HEK293 (cell line): ENCODE results near the gene S100A13.

ENCODE experiments used
- CTCF ChIA-PET: fragments of 350-600 bp; formaldehyde crosslinking; extraction: SDS; loops from one replicate; lab custom pipeline; 2021; ENCODE audit warnings: antibody characterized with exemption; lab: Yijun Ruan, JAX
- POLR2A ChIA-PET: fragments of 300-600 bp; formaldehyde crosslinking; extraction: SDS; loops from one replicate; lab custom pipeline; 2020; ENCODE audit warnings: antibody characterized with exemption, inconsistent platforms; lab: Yijun Ruan, JAX
- H3K27ac ChIP-seq: fragments of 200-500 bp; sonication (Bioruptor generic); 2 replicates; pipeline ENCODE4 v1.5.1; 2014; ENCODE audit warnings: low read depth, low read length, control low read depth, inconsistent platforms; ENCODE audit errors: extremely low read depth
- H3K36me3 ChIP-seq, 2 experiments: fragments of 200-500 bp in 1 of 2; sonication (Bioruptor generic) in 1 of 2; 1 replicate in 1 of 2; 2 replicates in 1 of 2; pipeline ENCODE4 v1.5.1; 2014 to 2017; ENCODE audit warnings: inconsistent platforms in 2 of 2, low read length in 2 of 2; ENCODE audit not compliant: control insufficient read depth in 2 of 2, insufficient read depth in 1 of 2
- H3K4me1 ChIP-seq: fragments of 200-500 bp; sonication (Bioruptor generic); 2 replicates; pipeline ENCODE4 v1.5.1; 2014; ENCODE audit warnings: mild to moderate bottlenecking, low read length, inconsistent platforms; ENCODE audit not compliant: control insufficient read depth, insufficient read depth
- H3K4me3 ChIP-seq: 2 replicates; pipeline ENCODE4 v1.5.1; 2011; ENCODE audit warnings: low read depth, mild to moderate bottlenecking, control low read depth, low read length, moderate library complexity
- H3K9me3 ChIP-seq: fragments of 200-500 bp; sonication (Bioruptor generic); 2 replicates; pipeline ENCODE4 v1.5.1; 2014; ENCODE audit warnings: low read depth, low read length, inconsistent platforms; ENCODE audit not compliant: control insufficient read depth, insufficient read depth
- EGR2 ChIP-seq: fragments of 450-650 bp; formaldehyde crosslinking; IDR thresholded peaks from 2 replicates; pipeline ENCODE4 v1.5.1; 2016; ENCODE audit warnings: low read depth, missing biosample characterization, missing genetic modification characterization
- KLF1 ChIP-seq: fragments of 450-650 bp; formaldehyde crosslinking; IDR thresholded peaks from 2 replicates; pipeline ENCODE4 v1.5.1; 2016; ENCODE audit warnings: missing biosample characterization, missing genetic modification characterization
- SCRT2 ChIP-seq: fragments of 450-650 bp; formaldehyde crosslinking; IDR thresholded peaks from 2 replicates; pipeline ENCODE4 v1.5.1; 2016; ENCODE audit warnings: missing biosample characterization, missing genetic modification characterization
- ZBTB1 ChIP-seq: fragments of 450-650 bp; formaldehyde crosslinking; IDR thresholded peaks from 2 replicates; pipeline ENCODE4 v1.5.1; 2016; ENCODE audit warnings: missing biosample characterization, missing genetic modification characterization
- ZFHX2 ChIP-seq: fragments of 450-650 bp; formaldehyde crosslinking; conservative IDR thresholded peaks from 2 replicates; pipeline ENCODE4 v1.5.1; 2016; ENCODE audit warnings: missing biosample characterization, missing genetic modification characterization
- ZFP37 ChIP-seq: fragments of 450-650 bp; formaldehyde crosslinking; IDR thresholded peaks from 2 replicates; pipeline ENCODE4 v1.5.1; 2016; ENCODE audit warnings: missing biosample characterization, missing genetic modification characterization
- ZIC2 ChIP-seq: fragments of 450-650 bp; formaldehyde crosslinking; IDR thresholded peaks from 2 replicates; pipeline ENCODE4 v1.5.1; 2016; ENCODE audit warnings: missing biosample characterization, missing genetic modification characterization
- ZNF175 ChIP-seq: fragments of 450-650 bp; formaldehyde crosslinking; IDR thresholded peaks from 2 replicates; pipeline ENCODE4 v1.5.1; 2016; ENCODE audit warnings: missing biosample characterization, missing genetic modification characterization
- ZNF792 ChIP-seq: fragments of 450-650 bp; formaldehyde crosslinking; IDR thresholded peaks from 2 replicates; pipeline ENCODE4 v1.5.1; 2016; ENCODE audit warnings: missing biosample characterization, missing genetic modification characterization
- ZSCAN16 ChIP-seq: fragments of 450-650 bp; formaldehyde crosslinking; IDR thresholded peaks from 2 replicates; pipeline ENCODE4 v1.5.1; 2016; ENCODE audit warnings: missing biosample characterization, missing genetic modification characterization
- ZSCAN30 ChIP-seq: fragments of 450-650 bp; IDR thresholded peaks from 2 replicates; pipeline ENCODE4 v1.5.1; 2018; ENCODE audit warnings: missing biosample characterization, mild to moderate bottlenecking, missing genetic modification characterization, moderate library complexity
- TF ChIP-seq, protein P1 (sequence below): fragments of 450-650 bp; formaldehyde crosslinking; IDR thresholded peaks from 2 replicates; pipeline ENCODE4 v1.5.1; 2016; ENCODE audit warnings: missing biosample characterization, missing genetic modification characterization, borderline replicate concordance
- TF ChIP-seq, protein P2 (sequence below): fragments of 450-650 bp; formaldehyde crosslinking; IDR thresholded peaks from 2 replicates; pipeline ENCODE4 v1.5.1; 2016; ENCODE audit warnings: missing biosample characterization, missing genetic modification characterization
- TF ChIP-seq, protein P3 (sequence below): fragments of 450-650 bp; IDR thresholded peaks from 2 replicates; pipeline ENCODE4 v1.5.1; 2018; ENCODE audit warnings: missing biosample characterization, missing genetic modification characterization
- TF ChIP-seq, protein P4 (sequence below): sonication (generic); formaldehyde crosslinking; IDR thresholded peaks from 2 replicates; pipeline ENCODE4 v1.8.1; 2022; ENCODE audit warnings: mild to moderate bottlenecking, moderate library complexity, missing genetic modification reagents
- TF ChIP-seq, protein P5 (sequence below): IDR thresholded peaks from 2 replicates; pipeline ENCODE4 v1.6.1; 2011; ENCODE audit warnings: mild to moderate bottlenecking, low read depth, low read length, borderline replicate concordance
- TF ChIP-seq, protein P6 (sequence below): fragments of 450-650 bp; formaldehyde crosslinking; IDR thresholded peaks from 2 replicates; pipeline ENCODE4 v1.5.1; 2017; ENCODE audit warnings: missing biosample characterization, missing genetic modification characterization
- TF ChIP-seq, protein P7 (sequence below): fragments of 450-650 bp; formaldehyde crosslinking; IDR thresholded peaks from 2 replicates; pipeline ENCODE4 v1.5.1; 2016; ENCODE audit warnings: missing biosample characterization, missing genetic modification characterization

Gene S100A13

DNA sequence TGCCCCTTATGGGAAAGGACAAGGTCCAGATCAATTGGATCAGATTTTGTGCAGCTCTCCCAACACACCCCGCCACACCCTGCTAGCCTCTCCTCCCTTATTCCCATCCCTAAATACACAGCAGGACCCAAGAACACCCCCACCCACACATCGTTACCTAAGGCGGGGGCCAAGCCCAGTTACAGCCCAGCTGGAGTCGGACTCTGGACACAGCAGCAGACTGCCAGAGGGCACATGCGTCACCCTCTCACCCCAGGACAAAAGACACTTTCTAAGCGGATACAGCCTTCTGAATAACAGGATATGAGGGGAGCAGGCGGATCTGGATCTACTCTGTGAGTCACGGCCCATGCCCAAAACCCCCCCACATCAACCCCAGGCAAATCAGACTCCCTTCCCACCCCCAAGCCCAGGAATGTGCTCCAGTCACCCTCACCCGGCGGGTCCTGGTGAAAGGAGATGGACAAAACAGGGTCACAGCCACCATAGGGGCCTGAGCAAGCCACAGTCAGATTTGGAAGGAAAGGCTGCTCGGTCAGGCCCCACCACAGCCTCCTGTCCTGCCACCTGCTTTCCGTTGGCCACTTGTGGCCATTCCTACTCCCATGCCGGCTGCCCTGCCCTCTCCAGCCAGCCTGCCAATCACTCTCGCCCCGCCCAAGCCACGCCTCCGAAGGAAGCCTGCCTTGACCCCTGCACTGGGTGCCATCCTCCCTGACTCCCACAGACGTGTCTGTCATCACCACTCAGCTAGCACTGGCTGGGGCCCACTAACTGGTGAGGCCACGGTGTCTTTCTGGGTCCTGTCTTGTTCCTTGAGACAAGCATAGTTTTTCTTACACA is 18.3 kb downstream of the S100A13 start:
- Histone ChIP-seq H3K36me3 (no peaks in the 10 kb centered on the region), H3K9me3 (no peaks in the 10 kb centered on the region), H3K4me1 (no peaks in the 10 kb centered on the region), H3K4me3 (peak overlapping the region; percentile 16), H3K27ac (no peak overlapping the region)
- CTCF ChIA-PET: interaction anchor here (0.5 to 2.8 kb wide), 4 partner anchors 13 to 629 kb away, joined by 3 to 16 read pairs (median 5); partner anchors contain the start of genes S100A1 and S100A13
- TF ChIP-seq, protein P1, sequence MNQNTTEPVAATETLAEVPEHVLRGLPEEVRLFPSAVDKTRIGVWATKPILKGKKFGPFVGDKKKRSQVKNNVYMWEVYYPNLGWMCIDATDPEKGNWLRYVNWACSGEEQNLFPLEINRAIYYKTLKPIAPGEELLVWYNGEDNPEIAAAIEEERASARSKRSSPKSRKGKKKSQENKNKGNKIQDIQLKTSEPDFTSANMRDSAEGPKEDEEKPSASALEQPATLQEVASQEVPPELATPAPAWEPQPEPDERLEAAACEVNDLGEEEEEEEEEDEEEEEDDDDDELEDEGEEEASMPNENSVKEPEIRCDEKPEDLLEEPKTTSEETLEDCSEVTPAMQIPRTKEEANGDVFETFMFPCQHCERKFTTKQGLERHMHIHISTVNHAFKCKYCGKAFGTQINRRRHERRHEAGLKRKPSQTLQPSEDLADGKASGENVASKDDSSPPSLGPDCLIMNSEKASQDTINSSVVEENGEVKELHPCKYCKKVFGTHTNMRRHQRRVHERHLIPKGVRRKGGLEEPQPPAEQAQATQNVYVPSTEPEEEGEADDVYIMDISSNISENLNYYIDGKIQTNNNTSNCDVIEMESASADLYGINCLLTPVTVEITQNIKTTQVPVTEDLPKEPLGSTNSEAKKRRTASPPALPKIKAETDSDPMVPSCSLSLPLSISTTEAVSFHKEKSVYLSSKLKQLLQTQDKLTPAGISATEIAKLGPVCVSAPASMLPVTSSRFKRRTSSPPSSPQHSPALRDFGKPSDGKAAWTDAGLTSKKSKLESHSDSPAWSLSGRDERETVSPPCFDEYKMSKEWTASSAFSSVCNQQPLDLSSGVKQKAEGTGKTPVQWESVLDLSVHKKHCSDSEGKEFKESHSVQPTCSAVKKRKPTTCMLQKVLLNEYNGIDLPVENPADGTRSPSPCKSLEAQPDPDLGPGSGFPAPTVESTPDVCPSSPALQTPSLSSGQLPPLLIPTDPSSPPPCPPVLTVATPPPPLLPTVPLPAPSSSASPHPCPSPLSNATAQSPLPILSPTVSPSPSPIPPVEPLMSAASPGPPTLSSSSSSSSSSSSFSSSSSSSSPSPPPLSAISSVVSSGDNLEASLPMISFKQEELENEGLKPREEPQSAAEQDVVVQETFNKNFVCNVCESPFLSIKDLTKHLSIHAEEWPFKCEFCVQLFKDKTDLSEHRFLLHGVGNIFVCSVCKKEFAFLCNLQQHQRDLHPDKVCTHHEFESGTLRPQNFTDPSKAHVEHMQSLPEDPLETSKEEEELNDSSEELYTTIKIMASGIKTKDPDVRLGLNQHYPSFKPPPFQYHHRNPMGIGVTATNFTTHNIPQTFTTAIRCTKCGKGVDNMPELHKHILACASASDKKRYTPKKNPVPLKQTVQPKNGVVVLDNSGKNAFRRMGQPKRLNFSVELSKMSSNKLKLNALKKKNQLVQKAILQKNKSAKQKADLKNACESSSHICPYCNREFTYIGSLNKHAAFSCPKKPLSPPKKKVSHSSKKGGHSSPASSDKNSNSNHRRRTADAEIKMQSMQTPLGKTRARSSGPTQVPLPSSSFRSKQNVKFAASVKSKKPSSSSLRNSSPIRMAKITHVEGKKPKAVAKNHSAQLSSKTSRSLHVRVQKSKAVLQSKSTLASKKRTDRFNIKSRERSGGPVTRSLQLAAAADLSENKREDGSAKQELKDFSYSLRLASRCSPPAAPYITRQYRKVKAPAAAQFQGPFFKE: no peak
- TF ChIP-seq ZIC2 (tag by site-specific recombination) (peak; percentile 80), ZSCAN16 (tag by site-specific recombination) (no peak), ZBTB1 (tag by site-specific recombination) (no peak), ZSCAN30 (no peak), ZFP37 (tag by site-specific recombination) (no peak), SCRT2 (no peak), ZNF175 (no peak), ZFHX2 (peak; percentile 54), EGR2 (peak; percentile 70; the same call in 1 of the 2 replicates), ZNF792 (tag by site-specific recombination) (no peak), KLF1 (tag by site-specific recombination) (peak; percentile 94)
- TF ChIP-seq, protein P2, sequence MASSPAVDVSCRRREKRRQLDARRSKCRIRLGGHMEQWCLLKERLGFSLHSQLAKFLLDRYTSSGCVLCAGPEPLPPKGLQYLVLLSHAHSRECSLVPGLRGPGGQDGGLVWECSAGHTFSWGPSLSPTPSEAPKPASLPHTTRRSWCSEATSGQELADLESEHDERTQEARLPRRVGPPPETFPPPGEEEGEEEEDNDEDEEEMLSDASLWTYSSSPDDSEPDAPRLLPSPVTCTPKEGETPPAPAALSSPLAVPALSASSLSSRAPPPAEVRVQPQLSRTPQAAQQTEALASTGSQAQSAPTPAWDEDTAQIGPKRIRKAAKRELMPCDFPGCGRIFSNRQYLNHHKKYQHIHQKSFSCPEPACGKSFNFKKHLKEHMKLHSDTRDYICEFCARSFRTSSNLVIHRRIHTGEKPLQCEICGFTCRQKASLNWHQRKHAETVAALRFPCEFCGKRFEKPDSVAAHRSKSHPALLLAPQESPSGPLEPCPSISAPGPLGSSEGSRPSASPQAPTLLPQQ (tag by site-specific recombination): peak; percentile 49; the same call in 1 of the 2 replicates
- TF ChIP-seq, protein P3, sequence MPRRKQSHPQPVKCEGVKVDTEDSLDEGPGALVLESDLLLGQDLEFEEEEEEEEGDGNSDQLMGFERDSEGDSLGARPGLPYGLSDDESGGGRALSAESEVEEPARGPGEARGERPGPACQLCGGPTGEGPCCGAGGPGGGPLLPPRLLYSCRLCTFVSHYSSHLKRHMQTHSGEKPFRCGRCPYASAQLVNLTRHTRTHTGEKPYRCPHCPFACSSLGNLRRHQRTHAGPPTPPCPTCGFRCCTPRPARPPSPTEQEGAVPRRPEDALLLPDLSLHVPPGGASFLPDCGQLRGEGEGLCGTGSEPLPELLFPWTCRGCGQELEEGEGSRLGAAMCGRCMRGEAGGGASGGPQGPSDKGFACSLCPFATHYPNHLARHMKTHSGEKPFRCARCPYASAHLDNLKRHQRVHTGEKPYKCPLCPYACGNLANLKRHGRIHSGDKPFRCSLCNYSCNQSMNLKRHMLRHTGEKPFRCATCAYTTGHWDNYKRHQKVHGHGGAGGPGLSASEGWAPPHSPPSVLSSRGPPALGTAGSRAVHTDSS (tag by site-specific recombination): no peak
- TF ChIP-seq, protein P4, sequence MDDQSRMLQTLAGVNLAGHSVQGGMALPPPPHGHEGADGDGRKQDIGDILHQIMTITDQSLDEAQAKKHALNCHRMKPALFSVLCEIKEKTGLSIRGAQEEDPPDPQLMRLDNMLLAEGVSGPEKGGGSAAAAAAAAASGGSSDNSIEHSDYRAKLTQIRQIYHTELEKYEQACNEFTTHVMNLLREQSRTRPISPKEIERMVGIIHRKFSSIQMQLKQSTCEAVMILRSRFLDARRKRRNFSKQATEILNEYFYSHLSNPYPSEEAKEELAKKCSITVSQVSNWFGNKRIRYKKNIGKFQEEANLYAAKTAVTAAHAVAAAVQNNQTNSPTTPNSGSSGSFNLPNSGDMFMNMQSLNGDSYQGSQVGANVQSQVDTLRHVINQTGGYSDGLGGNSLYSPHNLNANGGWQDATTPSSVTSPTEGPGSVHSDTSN (CRISPR knock-in tag): no peak
- TF ChIP-seq, protein P5, sequence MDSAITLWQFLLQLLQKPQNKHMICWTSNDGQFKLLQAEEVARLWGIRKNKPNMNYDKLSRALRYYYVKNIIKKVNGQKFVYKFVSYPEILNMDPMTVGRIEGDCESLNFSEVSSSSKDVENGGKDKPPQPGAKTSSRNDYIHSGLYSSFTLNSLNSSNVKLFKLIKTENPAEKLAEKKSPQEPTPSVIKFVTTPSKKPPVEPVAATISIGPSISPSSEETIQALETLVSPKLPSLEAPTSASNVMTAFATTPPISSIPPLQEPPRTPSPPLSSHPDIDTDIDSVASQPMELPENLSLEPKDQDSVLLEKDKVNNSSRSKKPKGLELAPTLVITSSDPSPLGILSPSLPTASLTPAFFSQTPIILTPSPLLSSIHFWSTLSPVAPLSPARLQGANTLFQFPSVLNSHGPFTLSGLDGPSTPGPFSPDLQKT: no peak
- TF ChIP-seq, protein P6, sequence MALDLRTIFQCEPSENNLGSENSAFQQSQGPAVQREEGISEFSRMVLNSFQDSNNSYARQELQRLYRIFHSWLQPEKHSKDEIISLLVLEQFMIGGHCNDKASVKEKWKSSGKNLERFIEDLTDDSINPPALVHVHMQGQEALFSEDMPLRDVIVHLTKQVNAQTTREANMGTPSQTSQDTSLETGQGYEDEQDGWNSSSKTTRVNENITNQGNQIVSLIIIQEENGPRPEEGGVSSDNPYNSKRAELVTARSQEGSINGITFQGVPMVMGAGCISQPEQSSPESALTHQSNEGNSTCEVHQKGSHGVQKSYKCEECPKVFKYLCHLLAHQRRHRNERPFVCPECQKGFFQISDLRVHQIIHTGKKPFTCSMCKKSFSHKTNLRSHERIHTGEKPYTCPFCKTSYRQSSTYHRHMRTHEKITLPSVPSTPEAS (tag by site-specific recombination): no peak
- TF ChIP-seq, protein P7, sequence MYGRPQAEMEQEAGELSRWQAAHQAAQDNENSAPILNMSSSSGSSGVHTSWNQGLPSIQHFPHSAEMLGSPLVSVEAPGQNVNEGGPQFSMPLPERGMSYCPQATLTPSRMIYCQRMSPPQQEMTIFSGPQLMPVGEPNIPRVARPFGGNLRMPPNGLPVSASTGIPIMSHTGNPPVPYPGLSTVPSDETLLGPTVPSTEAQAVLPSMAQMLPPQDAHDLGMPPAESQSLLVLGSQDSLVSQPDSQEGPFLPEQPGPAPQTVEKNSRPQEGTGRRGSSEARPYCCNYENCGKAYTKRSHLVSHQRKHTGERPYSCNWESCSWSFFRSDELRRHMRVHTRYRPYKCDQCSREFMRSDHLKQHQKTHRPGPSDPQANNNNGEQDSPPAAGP (tag by site-specific recombination): peak; percentile 98
- POLR2A ChIA-PET: interaction anchor here (0.5 to 3.3 kb wide), 2 partner anchors 18 to 53 kb away, joined by 3 to 10 read pairs; partner anchors contain the start of gene S100A13
